GM23338 (cell line): ENCODE measurements around the gene L3MBTL1. TPM values are rescaled to one million over a fixed set of nuclear protein-coding genes. Genes with fewer than 3 reads are reported as not detected.

Experiments
- ATAC-seq: fragments of 200-7000 bp; cut with Tn5 transposase; 3 replicates; pipeline ENCODE4 v1.9.1; 2020
- DNase-seq: peaks from one replicate; pipeline ENCODE4 v3.0.0-alpha.2; 2015; ENCODE audit warnings: low spot score
- H2AFZ ChIP-seq: fragments of 200-600 bp; sonication (generic); 2 replicates; pipeline ENCODE4 v1.8.0; 2016; ENCODE audit warnings: antibody characterized with exemption, mild to moderate bottlenecking, moderate library complexity
- H3F3A ChIP-seq: fragments of 200-600 bp; sonication (generic); replicated peaks from 2 replicates; pipeline ENCODE4 v1.8.0; 2017; ENCODE audit warnings: antibody characterized with exemption, mixed run types, low read depth
- H3K27ac ChIP-seq: fragments of 200-600 bp; sonication (generic); 2 replicates; pipeline ENCODE4 v1.6.1; 2016; ENCODE audit warnings: low read depth
- H3K27me3 ChIP-seq: fragments of 200-600 bp; sonication (generic); 2 replicates; pipeline ENCODE4 v1.8.0; 2016; ENCODE audit warnings: mild to moderate bottlenecking, mixed run types, moderate library complexity; ENCODE audit not compliant: insufficient read depth
- H3K36me3 ChIP-seq: fragments of 200-600 bp; sonication (generic); 2 replicates; pipeline ENCODE4 v1.8.0; 2016; ENCODE audit warnings: mild to moderate bottlenecking; ENCODE audit not compliant: insufficient read depth
- H3K4me1 ChIP-seq: fragments of 200-600 bp; sonication (generic); 2 replicates; pipeline ENCODE4 v1.8.0; 2016; ENCODE audit warnings: mild to moderate bottlenecking, moderate library complexity; ENCODE audit not compliant: insufficient read depth
- H3K4me2 ChIP-seq: fragments of 200-600 bp; sonication (generic); 2 replicates; pipeline ENCODE4 v1.7.1; 2017; ENCODE audit warnings: mixed run types
- H3K4me3 ChIP-seq: fragments of 200-600 bp; sonication (generic); 2 replicates; pipeline ENCODE4 v1.6.1; 2016; ENCODE audit warnings: mixed run types
- H3K79me2 ChIP-seq: fragments of 200-600 bp; sonication (generic); replicated peaks from 2 replicates; pipeline ENCODE4 v1.8.0; 2017; ENCODE audit warnings: mild to moderate bottlenecking; ENCODE audit not compliant: insufficient read depth
- H3K9me2 ChIP-seq: fragments of 200-600 bp; sonication (generic); 2 replicates; pipeline ENCODE4 v1.8.0; 2017; ENCODE audit not compliant: insufficient read depth
- H4K20me1 ChIP-seq: fragments of 200-600 bp; sonication (generic); replicated peaks from 2 replicates; pipeline ENCODE4 v1.8.0; 2017; ENCODE audit warnings: mild to moderate bottlenecking; ENCODE audit not compliant: insufficient read depth
- H3K27ac Mint-ChIP-seq: 2 replicates; pipeline ENCODE4 v1.8.0; 2020; ENCODE audit warnings: inconsistent platforms, mild to moderate bottlenecking, moderate library complexity, mixed read lengths
- H3K27me3 Mint-ChIP-seq: 3 replicates; pipeline ENCODE4 v1.8.0; 2022; ENCODE audit warnings: low read depth, mild to moderate bottlenecking, moderate library complexity, mixed read lengths, inconsistent platforms; ENCODE audit not compliant: insufficient read depth, poor library complexity
- H3K36me3 Mint-ChIP-seq: 3 replicates; pipeline ENCODE4 v1.8.0; 2021; ENCODE audit warnings: low read depth, mild to moderate bottlenecking, inconsistent platforms, moderate library complexity, mixed read lengths
- H3K4me1 Mint-ChIP-seq: 3 replicates; pipeline ENCODE4 v1.8.0; 2020; ENCODE audit warnings: mild to moderate bottlenecking, inconsistent platforms, mixed read lengths
- H3K4me3 Mint-ChIP-seq: 3 replicates; pipeline ENCODE4 v1.8.0; 2021; ENCODE audit warnings: moderate library complexity, mild to moderate bottlenecking, inconsistent platforms, mixed read lengths
- H3K9me3 Mint-ChIP-seq: 3 replicates; pipeline ENCODE4 v1.8.0; 2020; ENCODE audit warnings: moderate library complexity, mild to moderate bottlenecking, inconsistent platforms, mixed read lengths
- CREB1 ChIP-seq: fragments of 250-450 bp; sonication (Bioruptor Pico); IDR thresholded peaks from 2 replicates; pipeline ENCODE4 v1.5.0; 2020; ENCODE audit warnings: low read depth, mild to moderate bottlenecking, moderate library complexity
- EZH2 ChIP-seq: fragments of 200-600 bp; sonication (generic); IDR thresholded peaks from one replicate; pipeline ENCODE4 v1.8.0; 2017; ENCODE audit warnings: antibody characterized with exemption, mild to moderate bottlenecking, low read depth; ENCODE audit not compliant: unreplicated experiment
- EZH2phosphoT487 ChIP-seq: fragments of 200-600 bp; sonication (generic); IDR thresholded peaks from one replicate; pipeline ENCODE4 v1.8.1; 2018; ENCODE audit warnings: antibody characterized with exemption; ENCODE audit not compliant: unreplicated experiment
- JUNB ChIP-seq: IDR thresholded peaks from one replicate; pipeline ENCODE4 v1.6.1; 2016; ENCODE audit warnings: antibody characterized with exemption; ENCODE audit not compliant: unreplicated experiment
- NANOG ChIP-seq: IDR thresholded peaks from 2 replicates; pipeline ENCODE4 v1.6.1; 2016; ENCODE audit warnings: antibody characterized with exemption, borderline replicate concordance
- POLR2AphosphoS5 ChIP-seq: IDR thresholded peaks from 2 replicates; pipeline ENCODE4 v1.6.1; 2016; ENCODE audit warnings: antibody characterized with exemption, low read depth
- STAT1 ChIP-seq: IDR thresholded peaks from one replicate; pipeline ENCODE4 v1.6.1; 2016; ENCODE audit warnings: antibody characterized with exemption; ENCODE audit not compliant: unreplicated experiment
- ZNF114 ChIP-seq: fragments of 250-450 bp; sonication (Bioruptor Pico); IDR thresholded peaks from 2 replicates; pipeline ENCODE4 v1.5.0; 2020; ENCODE audit warnings: mild to moderate bottlenecking, moderate library complexity
- ZNF331 ChIP-seq: fragments of 250-450 bp; sonication (Bioruptor Pico); IDR thresholded peaks from 2 replicates; pipeline ENCODE4 v1.5.0; 2020; ENCODE audit warnings: low read depth, mild to moderate bottlenecking, moderate library complexity
- polyA plus RNA-seq: library from polyadenylated mRNA; unstranded; fragments of >200 nt; fragmentation: Nextera tagmentation; extraction: Ambion mirVana; gene quantifications from 2 replicates; pipeline ENCODE4 v1.2.1, GENCODE V29; 2016
- total RNA-seq: library from RNA; depleted of rRNA; stranded (reverse); fragments of >200 nt; shearing (Covaris generic); gene quantifications from 2 replicates; pipeline ENCODE4 v1.2.3, GENCODE V29; 2014
- TF ChIP-seq, protein P1 (sequence below): IDR thresholded peaks from one replicate; pipeline ENCODE4 v1.6.1; 2018; ENCODE audit warnings: antibody characterized with exemption; ENCODE audit not compliant: unreplicated experiment
- TF ChIP-seq, protein P2 (sequence below): fragments of 250-450 bp; sonication (Bioruptor Pico); IDR thresholded peaks from 2 replicates; pipeline ENCODE4 v1.5.0; 2020; ENCODE audit warnings: mild to moderate bottlenecking, moderate library complexity
- TF ChIP-seq, protein P3 (sequence below), 2 experiments: fragments of 200-600 bp in 1 of 2; sonication (generic) in 1 of 2; conservative IDR thresholded peaks; 2 replicates each; pipeline versions ENCODE4 v1.5.1 to v1.6.1; 2016 to 2017; ENCODE audit warnings: antibody characterized with exemption in 2 of 2, low read depth in 2 of 2, mild to moderate bottlenecking in 2 of 2, moderate library complexity in 1 of 2
- TF ChIP-seq, protein P4 (sequence below): IDR thresholded peaks from 2 replicates; pipeline ENCODE4 v1.6.1; 2016; ENCODE audit warnings: antibody characterized with exemption

L3MBTL1 gene
- total and polyA plus RNA-seq, 2 experiments from 2014 or later, result 6.5 to 33.6 TPM

DNA sequence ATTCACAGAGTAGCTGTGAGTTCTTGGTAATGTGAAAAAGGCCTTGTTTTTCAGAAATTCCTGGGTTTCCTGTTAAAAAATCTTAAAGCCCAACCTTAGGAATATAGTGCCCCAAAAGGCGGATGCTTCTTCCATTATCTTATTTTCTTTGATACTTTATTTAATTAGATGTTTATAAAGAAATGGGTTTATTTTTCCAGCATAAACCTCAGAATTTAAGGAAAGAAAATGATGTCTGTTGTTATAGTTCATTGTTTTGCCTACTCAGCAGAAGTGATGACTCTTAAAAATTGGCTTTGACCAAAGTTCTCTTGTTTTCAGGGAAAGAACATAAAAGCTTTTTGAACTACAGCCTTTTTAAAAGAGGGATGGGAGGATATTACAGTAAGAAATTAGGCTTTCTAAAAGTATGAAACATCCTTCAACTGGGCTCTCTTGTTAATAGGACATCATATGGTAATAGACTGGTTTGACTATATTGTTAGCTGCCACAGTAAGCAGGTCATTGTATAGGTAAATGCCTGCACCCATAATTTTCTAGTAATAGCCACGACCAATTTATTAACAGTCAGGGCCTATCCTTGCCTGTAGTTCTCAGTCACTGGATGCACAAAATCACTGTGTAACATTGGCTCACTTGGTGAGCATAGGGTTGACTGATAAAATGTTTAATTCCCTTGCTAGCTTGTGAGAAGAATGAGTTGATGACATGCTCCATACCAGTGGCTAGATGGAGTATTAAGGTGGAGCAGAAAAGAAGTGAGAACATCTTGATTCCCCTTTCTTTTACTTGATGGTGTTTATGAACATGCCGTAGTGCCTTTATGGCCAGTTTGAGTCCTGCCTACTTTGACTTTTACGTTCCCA, 44.6 kb upstream of the L3MBTL1 start:
- Mint-ChIP-seq H3K27ac (no peak overlapping the region), H3K36me3 (peaks cover 86% of the 10 kb centered on the region), H3K9me3 (no peaks in the 10 kb centered on the region; the same call in 2 of the 3 replicates), H3K27me3 (peaks cover 4% of the 10 kb centered on the region), H3K4me1 (peaks cover 7% of the 10 kb centered on the region; the same call in 2 of the 3 replicates), H3K4me3 (no peak overlapping the region)
- Histone ChIP-seq H3F3A (peaks cover 7% of the 10 kb centered on the region; the same call in 1 of the 2 replicates), H3K27ac (no peak overlapping the region), H3K4me3 (no peak overlapping the region), H3K4me1 (no peaks in the 10 kb centered on the region), H3K9me2 (no peaks in the 10 kb centered on the region), H3K4me2 (no peak overlapping the region), H2AFZ (no peak overlapping the region), H3K27me3 (no peaks in the 10 kb centered on the region), H3K36me3 (peaks cover 61% of the 10 kb centered on the region), H4K20me1 (peaks cover 32% of the 10 kb centered on the region), H3K79me2 (peaks cover 32% of the 10 kb centered on the region)
- DNase-seq (no peak), ATAC-seq (no peak)
- TF ChIP-seq, protein P1, sequence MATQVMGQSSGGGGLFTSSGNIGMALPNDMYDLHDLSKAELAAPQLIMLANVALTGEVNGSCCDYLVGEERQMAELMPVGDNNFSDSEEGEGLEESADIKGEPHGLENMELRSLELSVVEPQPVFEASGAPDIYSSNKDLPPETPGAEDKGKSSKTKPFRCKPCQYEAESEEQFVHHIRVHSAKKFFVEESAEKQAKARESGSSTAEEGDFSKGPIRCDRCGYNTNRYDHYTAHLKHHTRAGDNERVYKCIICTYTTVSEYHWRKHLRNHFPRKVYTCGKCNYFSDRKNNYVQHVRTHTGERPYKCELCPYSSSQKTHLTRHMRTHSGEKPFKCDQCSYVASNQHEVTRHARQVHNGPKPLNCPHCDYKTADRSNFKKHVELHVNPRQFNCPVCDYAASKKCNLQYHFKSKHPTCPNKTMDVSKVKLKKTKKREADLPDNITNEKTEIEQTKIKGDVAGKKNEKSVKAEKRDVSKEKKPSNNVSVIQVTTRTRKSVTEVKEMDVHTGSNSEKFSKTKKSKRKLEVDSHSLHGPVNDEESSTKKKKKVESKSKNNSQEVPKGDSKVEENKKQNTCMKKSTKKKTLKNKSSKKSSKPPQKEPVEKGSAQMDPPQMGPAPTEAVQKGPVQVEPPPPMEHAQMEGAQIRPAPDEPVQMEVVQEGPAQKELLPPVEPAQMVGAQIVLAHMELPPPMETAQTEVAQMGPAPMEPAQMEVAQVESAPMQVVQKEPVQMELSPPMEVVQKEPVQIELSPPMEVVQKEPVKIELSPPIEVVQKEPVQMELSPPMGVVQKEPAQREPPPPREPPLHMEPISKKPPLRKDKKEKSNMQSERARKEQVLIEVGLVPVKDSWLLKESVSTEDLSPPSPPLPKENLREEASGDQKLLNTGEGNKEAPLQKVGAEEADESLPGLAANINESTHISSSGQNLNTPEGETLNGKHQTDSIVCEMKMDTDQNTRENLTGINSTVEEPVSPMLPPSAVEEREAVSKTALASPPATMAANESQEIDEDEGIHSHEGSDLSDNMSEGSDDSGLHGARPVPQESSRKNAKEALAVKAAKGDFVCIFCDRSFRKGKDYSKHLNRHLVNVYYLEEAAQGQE, result no peak
- no peak for TF ChIP-seq STAT1
- no peak for TF ChIP-seq POLR2AphosphoS5
- TF ChIP-seq ZNF331 (CRISPR knock-in tag), result no peak
- TF ChIP-seq CREB1 (CRISPR knock-in tag), result no peak
- TF ChIP-seq, protein P2, sequence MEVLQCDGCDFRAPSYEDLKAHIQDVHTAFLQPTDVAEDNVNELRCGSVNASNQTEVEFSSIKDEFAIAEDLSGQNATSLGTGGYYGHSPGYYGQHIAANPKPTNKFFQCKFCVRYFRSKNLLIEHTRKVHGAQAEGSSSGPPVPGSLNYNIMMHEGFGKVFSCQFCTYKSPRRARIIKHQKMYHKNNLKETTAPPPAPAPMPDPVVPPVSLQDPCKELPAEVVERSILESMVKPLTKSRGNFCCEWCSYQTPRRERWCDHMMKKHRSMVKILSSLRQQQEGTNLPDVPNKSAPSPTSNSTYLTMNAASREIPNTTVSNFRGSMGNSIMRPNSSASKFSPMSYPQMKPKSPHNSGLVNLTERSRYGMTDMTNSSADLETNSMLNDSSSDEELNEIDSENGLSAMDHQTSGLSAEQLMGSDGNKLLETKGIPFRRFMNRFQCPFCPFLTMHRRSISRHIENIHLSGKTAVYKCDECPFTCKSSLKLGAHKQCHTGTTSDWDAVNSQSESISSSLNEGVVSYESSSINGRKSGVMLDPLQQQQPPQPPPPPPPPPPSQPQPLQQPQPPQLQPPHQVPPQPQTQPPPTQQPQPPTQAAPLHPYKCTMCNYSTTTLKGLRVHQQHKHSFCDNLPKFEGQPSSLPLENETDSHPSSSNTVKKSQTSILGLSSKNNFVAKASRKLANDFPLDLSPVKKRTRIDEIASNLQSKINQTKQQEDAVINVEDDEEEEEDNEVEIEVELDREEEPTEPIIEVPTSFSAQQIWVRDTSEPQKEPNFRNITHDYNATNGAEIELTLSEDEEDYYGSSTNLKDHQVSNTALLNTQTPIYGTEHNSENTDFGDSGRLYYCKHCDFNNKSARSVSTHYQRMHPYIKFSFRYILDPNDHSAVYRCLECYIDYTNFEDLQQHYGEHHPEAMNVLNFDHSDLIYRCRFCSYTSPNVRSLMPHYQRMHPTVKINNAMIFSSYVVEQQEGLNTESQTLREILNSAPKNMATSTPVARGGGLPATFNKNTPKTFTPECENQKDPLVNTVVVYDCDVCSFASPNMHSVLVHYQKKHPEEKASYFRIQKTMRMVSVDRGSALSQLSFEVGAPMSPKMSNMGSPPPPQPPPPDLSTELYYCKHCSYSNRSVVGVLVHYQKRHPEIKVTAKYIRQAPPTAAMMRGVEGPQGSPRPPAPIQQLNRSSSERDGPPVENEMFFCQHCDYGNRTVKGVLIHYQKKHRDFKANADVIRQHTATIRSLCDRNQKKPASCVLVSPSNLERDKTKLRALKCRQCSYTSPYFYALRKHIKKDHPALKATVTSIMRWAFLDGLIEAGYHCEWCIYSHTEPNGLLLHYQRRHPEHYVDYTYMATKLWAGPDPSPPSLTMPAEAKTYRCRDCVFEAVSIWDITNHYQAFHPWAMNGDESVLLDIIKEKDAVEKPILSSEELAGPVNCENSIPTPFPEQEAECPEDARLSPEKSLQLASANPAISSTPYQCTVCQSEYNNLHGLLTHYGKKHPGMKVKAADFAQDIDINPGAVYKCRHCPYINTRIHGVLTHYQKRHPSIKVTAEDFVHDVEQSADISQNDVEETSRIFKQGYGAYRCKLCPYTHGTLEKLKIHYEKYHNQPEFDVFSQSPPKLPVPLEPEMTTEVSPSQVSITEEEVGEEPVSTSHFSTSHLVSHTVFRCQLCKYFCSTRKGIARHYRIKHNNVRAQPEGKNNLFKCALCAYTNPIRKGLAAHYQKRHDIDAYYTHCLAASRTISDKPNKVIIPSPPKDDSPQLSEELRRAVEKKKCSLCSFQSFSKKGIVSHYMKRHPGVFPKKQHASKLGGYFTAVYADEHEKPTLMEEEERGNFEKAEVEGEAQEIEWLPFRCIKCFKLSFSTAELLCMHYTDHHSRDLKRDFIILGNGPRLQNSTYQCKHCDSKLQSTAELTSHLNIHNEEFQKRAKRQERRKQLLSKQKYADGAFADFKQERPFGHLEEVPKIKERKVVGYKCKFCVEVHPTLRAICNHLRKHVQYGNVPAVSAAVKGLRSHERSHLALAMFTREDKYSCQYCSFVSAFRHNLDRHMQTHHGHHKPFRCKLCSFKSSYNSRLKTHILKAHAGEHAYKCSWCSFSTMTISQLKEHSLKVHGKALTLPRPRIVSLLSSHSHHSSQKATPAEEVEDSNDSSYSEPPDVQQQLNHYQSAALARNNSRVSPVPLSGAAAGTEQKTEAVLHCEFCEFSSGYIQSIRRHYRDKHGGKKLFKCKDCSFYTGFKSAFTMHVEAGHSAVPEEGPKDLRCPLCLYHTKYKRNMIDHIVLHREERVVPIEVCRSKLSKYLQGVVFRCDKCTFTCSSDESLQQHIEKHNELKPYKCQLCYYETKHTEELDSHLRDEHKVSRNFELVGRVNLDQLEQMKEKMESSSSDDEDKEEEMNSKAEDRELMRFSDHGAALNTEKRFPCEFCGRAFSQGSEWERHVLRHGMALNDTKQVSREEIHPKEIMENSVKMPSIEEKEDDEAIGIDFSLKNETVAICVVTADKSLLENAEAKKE (CRISPR knock-in tag), result no peak
- TF ChIP-seq, protein P3, sequence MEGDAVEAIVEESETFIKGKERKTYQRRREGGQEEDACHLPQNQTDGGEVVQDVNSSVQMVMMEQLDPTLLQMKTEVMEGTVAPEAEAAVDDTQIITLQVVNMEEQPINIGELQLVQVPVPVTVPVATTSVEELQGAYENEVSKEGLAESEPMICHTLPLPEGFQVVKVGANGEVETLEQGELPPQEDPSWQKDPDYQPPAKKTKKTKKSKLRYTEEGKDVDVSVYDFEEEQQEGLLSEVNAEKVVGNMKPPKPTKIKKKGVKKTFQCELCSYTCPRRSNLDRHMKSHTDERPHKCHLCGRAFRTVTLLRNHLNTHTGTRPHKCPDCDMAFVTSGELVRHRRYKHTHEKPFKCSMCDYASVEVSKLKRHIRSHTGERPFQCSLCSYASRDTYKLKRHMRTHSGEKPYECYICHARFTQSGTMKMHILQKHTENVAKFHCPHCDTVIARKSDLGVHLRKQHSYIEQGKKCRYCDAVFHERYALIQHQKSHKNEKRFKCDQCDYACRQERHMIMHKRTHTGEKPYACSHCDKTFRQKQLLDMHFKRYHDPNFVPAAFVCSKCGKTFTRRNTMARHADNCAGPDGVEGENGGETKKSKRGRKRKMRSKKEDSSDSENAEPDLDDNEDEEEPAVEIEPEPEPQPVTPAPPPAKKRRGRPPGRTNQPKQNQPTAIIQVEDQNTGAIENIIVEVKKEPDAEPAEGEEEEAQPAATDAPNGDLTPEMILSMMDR (conservative IDR thresholded peaks at IDR 0.05; ENCODE audit: low read depth in 2 of 2), result no peak
- no peak for TF ChIP-seq NANOG
- TF ChIP-seq EZH2, result no peak
- no peak for TF ChIP-seq ZNF114
- TF ChIP-seq, protein P4, sequence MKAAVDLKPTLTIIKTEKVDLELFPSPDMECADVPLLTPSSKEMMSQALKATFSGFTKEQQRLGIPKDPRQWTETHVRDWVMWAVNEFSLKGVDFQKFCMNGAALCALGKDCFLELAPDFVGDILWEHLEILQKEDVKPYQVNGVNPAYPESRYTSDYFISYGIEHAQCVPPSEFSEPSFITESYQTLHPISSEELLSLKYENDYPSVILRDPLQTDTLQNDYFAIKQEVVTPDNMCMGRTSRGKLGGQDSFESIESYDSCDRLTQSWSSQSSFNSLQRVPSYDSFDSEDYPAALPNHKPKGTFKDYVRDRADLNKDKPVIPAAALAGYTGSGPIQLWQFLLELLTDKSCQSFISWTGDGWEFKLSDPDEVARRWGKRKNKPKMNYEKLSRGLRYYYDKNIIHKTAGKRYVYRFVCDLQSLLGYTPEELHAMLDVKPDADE, result no peak
- TF ChIP-seq JUNB, result no peak
- no peak for TF ChIP-seq EZH2phosphoT487
